OCI-M2 (cell line): Measurements from ENCODE around the gene FAM199X.
"Not testable (repeated sequence)": the region's sequence is repeated elsewhere in the genome, so short reads cannot be mapped to it uniquely, and the experiment has no call there.

Experiments
- DNase-seq: peaks from one replicate; lab custom pipeline; 2025; ENCODE audit not compliant: unreplicated experiment; lab: John Stamatoyannopoulos, UW

Gene FAM199X

DNA sequence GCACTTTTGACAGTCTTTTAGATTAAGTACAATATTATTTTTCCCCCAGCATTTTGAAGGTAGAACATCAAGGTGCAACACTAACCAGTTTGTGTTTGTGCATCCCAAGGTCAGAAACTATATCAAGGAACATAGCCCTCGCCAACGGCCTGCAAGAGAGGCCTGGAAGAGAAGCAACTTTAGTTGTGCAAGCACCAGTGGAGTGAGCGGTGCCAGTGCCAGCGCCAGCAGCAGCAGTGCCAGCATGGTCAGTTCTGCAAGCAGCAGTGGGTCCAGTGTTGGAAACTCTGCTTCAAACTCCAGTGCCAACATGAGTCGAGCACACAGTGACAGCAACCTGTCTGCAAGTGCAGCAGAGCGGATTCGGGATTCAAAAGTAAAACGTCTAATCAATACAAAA lies 21.7 kb downstream of the FAM199X start:
- no peak for DNase-seq

DNA sequence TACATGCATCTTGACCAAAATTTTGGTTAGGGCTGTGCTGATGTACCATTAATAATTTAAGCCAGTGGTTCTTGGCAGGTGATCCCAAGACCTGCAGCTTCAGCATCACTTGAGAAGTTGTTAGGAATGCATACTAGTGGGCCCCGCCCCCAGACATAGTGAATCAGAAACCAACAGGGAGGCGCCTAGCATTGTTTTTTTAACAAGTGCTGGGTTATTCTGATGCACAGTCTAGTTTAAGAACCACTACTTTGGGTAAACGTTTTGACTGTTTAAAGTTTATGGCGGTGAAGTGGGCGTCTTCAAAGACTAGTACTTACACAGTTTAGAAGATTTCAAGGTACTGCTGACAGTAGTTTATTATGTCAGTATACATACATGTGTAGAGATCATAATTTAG lies 23.6 kb downstream of the FAM199X start:
- DNase-seq: no peak

DNA sequence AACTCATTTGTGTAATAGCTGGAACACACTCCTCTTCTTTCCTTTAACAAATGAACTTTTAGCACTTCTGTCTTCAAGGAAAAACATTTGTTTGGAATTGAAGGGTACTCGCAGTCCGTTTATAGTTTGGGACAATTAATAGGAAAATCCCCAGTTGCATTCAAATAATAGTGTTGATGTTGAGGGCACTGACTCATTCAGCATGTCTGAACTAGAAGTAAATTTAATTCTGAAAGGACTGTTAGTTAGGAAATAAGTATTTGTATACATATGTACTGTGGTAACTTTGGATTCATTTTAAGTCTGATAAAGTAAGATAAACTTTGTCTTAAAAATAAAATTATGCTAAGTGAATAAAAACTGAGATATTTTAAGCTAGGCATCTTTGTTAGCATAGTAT lies 27.2 kb downstream of the FAM199X start:
- no peak for DNase-seq

DNA sequence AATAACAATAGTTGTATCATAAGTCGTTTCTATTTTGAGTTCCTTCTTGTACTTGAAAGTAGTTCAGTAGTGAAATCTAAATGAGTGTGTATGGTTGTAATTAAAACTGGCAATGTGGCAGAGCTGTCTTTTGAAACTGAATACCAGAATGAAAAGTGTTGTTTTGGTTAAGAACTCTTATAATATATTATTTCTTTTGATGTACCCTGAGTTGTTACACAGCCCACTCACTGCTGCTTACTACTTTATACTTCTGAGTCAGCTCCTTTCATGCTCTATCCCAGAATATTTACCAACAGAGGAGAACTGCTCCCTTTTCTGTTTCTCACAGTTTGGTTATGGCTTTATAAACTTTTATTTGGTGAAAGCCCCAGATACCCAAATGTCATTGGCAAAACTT lies 28.8 kb downstream of the FAM199X start:
- DNase-seq: no peak

DNA sequence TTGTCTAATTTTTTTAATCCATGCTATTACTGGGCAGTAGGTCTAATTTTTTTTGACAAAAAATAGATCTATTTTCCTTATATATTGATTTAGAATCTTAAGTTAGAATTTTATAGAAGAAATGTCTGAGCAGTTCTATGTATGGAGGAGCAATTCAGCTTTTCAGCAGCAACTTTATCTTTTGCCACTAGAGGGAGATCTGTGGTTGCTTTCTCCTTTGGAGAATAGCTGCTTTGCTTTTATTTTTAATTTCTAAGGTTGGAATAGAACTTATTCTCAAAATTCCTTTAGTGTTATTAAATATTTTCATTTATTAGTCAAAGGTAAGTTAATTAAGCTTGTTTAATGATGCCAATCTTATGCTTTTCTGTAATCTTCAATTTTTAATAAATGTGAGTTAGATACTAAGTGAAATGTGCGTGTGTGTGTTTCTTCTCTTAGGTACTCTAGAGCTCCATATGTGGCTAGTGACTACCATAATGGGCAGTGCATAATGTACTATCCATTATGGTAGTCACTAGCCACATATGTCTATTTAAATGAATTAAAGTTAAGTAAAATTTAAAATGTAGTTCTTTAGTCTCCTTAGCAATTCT lies 29.3 kb downstream of the FAM199X start:
- no peak for DNase-seq

DNA sequence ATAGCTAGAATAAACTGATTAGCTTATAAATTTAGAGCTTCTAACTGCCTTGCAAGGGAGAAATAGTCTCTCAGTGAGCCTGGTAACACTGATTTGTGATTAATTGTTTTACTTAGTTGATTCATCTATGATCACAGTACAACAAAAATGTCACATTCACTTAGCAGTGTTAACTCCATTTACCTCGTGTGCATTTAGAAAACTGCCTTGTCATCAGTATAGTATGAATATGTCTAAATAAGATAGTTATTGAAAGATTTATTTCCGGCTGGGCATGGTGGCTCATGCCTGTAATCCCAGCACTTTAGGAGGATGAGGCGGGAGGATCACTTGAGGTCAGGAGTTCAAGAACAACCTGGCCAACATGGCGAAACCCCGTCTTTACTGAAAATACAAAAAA lies 39.3 kb downstream of the FAM199X start:
- DNase-seq: no peak

DNA sequence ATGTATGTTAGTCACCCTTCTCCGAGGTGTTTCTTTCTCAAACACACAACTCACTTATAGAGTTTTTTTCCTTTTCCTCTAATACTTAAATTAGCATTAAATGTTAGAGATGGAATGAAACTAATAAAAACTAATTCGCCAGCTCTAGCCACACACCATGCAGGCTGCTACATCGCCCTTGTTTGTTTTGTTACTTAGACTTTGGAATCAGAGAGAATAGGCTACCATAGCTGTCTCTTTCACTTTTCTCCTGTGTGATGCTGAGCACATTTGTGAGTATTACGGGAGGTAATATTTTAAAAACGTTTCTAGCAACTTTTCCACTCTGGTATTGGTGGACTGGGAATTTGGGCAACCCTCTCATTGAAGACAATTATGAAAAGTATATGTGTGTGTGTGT lies 44.9 kb downstream of the FAM199X start:
- DNase-seq: no peak

DNA sequence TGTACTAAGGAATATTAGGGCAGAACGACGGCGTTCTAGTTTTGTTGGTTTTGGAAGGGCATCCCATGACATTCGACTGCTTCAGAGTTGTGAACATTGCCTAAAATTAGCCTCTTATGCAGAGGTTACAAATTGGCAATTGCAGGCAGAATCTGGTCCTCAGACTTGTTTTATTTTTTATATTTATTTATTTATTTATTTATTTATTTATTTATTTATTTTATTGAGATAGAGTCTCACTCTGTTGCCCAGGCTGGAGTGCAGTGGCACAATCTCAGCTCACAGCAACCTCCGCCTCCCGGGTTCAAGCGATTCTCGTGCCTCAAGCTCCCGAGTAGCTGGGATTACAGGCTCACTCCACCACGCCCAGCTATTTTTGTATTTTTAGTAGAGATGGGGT lies 63.8 kb downstream of the FAM199X start:
- DNase-seq: not testable (repeated sequence)
